A549 treated with Hydrocortisone at 1 μM for 4 hours (cell line): ENCODE measurements around the gene FHIT. TPM values are rescaled to one million over a fixed set of nuclear protein-coding genes. Genes with fewer than 3 reads are reported as not detected.

Source experiments
- total RNA-seq: library from RNA; stranded (reverse); fragments of 200-300 nt; extraction: Qiagen RNA extraction; gene quantifications from 5 replicates; pipeline ENCODE4 v1.2.3, GENCODE V29; 2022

The FHIT gene
- 0.45 to 2.9 TPM (median 0.83 TPM) in 5 replicates for total RNA-seq

GRCh38 chr3:61251174-61251972 lies at the start of gene FHIT:
Gene FHIT, minus strand, starts transcription at chr3:61251452.

